BE2C (cell line): ENCODE results near the gene OPCML.

ENCODE experiments used
- DNase-seq: peaks from one replicate; pipeline ENCODE4 v3.0.0-alpha.2; 2020
- H3K27me3 ChIP-seq: fragments of 250-450 bp; sonication (Bioruptor Pico); 2 replicates; pipeline ENCODE4 v1.5.1; 2020; ENCODE audit warnings: mild to moderate bottlenecking
- H3K36me3 ChIP-seq: fragments of 250-450 bp; sonication (Bioruptor Pico); 2 replicates; pipeline ENCODE4 v1.5.1; 2020; ENCODE audit warnings: mild to moderate bottlenecking
- H3K4me1 ChIP-seq: fragments of 250-450 bp; sonication (Bioruptor Pico); 2 replicates; pipeline ENCODE4 v1.5.1; 2020
- H3K4me3 ChIP-seq: 2 replicates; pipeline ENCODE4 v1.5.1; 2011; ENCODE audit warnings: low read depth, low read length
- H3K9me3 ChIP-seq: fragments of 250-450 bp; sonication (Bioruptor Pico); 2 replicates; pipeline ENCODE4 v1.5.1; 2020
- CTCF ChIP-seq: IDR thresholded peaks from 2 replicates; pipeline ENCODE4 v1.5.1; 2012; ENCODE audit warnings: mild to moderate bottlenecking, low read depth, low read length

OPCML gene

GRCh38 chr11:132551016-132551415, 981.3 kb downstream of the OPCML start:
- Histone ChIP-seq H3K4me3 (no peak overlapping the region), H3K27me3 (no peaks in the 10 kb centered on the region), H3K9me3 (no peaks in the 10 kb centered on the region; the same call in 1 of the 2 replicates), H3K36me3 (no peaks in the 10 kb centered on the region), H3K4me1 (no peaks in the 10 kb centered on the region)
- DNase-seq: no peak
- TF ChIP-seq CTCF: no peak

GRCh38 chr11:132549561-132549960, 982.7 kb downstream of the OPCML start:
- Histone ChIP-seq H3K4me1 (no peaks in the 10 kb centered on the region), H3K27me3 (no peaks in the 10 kb centered on the region), H3K9me3 (no peaks in the 10 kb centered on the region; the same call in 1 of the 2 replicates), H3K4me3 (no peak overlapping the region), H3K36me3 (no peaks in the 10 kb centered on the region)
- TF ChIP-seq CTCF: no peak
- no peak for DNase-seq

- H3K36me3 ChIP-seq: no peaks in the 10 kb centered on the region
- no peak overlapping the region for H3K4me3 ChIP-seq
- no peaks in the 10 kb centered on the region; the same call in 1 of the 2 replicates for H3K9me3 ChIP-seq
- TF ChIP-seq CTCF: no peak
- H3K4me1 ChIP-seq: no peaks in the 10 kb centered on the region
- H3K27me3 ChIP-seq: no peaks in the 10 kb centered on the region
- no peak for DNase-seq
These were observed 983.3 kb downstream of the OPCML start for GRCh38 chr11:132549001-132549400.

- no peak for TF ChIP-seq CTCF
These were observed 988.3 kb downstream of the OPCML start for GRCh38 chr11:132544007-132544406.

GRCh38 chr11:132541794-132542193, 990.5 kb downstream of the OPCML start:
- Histone ChIP-seq H3K4me3 (no peak overlapping the region), H3K9me3 (peaks cover 3% of the 10 kb centered on the region), H3K4me1 (no peaks in the 10 kb centered on the region), H3K36me3 (no peaks in the 10 kb centered on the region), H3K27me3 (no peaks in the 10 kb centered on the region)
- DNase-seq: no peak
- no peak for TF ChIP-seq CTCF

More at GRCh38 chr11:132544007-132544406, 988.3 kb downstream of the OPCML start:
- DNase-seq: no peak
- Histone ChIP-seq H3K4me3 (no peak overlapping the region), H3K36me3 (no peaks in the 10 kb centered on the region), H3K4me1 (no peaks in the 10 kb centered on the region), H3K27me3 (no peaks in the 10 kb centered on the region), H3K9me3 (peaks cover 3% of the 10 kb centered on the region)

GRCh38 chr11:132540581-132540980, 991.7 kb downstream of the OPCML start:
- Histone ChIP-seq H3K4me1 (no peaks in the 10 kb centered on the region), H3K27me3 (no peaks in the 10 kb centered on the region), H3K36me3 (no peaks in the 10 kb centered on the region), H3K9me3 (peaks cover 3% of the 10 kb centered on the region), H3K4me3 (no peak overlapping the region)
- TF ChIP-seq CTCF: no peak
- DNase-seq: no peak
